Measurements from ENCODE around the gene MRPL50.

MRPL50 gene

GRCh38 chr9:101398068-101398929 lies at the start of gene MRPL50, which contains the start of gene ZNF189:
Gene MRPL50, minus strand, starts transcription at chr9:101398618. Its CDS starts 26 bp downstream, at chr9:101398592.
Gene ZNF189, plus strand, starts transcription at chr9:101398851. Its CDS starts 306 bp downstream, at chr9:101399157.
- H3K4me1 ChIP-seq (ENCODE audit: control insufficient read depth, insufficient read depth, low read length) = no peaks in the 10 kb centered on the region
- peaks cover 23% of the 10 kb centered on the region for H3K9me3 ChIP-seq (ENCODE audit: control insufficient read depth, insufficient read depth, low read depth, low read length)
- peak within 1 kb of the TSS; percentile 94 for H3K9ac ChIP-seq (ENCODE audit: low read length)
- H3K27me3 ChIP-seq (ENCODE audit: control insufficient read depth, insufficient read depth, low read length) = no peaks in the 10 kb centered on the region
- H3K27ac ChIP-seq (ENCODE audit: low read depth, low read length) = peak within 1 kb of the TSS; percentile 75
- peaks cover 67% of the 10 kb centered on the region for H3K36me3 ChIP-seq (ENCODE audit: control insufficient read depth, insufficient read depth, low read length)
- peak within 1 kb of the TSS; percentile 99 for H3K4me3 ChIP-seq (ENCODE audit: low read depth, low read length)

DNA sequence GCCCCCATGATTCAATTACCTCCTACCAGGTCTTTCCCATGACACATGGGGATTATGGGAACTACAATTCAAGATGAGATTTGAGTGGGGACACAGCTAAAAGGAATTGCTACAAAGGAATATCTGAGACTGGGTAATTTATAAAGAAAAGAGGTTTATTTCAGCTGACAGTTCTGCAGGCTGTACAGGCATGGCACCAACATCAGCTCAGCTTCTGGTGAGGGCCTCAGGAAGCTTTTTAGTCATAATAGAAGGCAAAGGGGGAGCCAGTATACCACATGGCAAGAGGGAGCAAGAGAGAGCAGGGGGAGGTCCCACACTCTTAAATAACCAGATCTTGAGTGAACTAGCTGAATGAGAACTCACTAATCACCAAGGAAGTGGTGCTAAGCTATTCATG lies 48.3 kb upstream of the MRPL50 start:
- Histone ChIP-seq H3K9me3 (ENCODE audit: control insufficient read depth, insufficient read depth, low read depth, low read length) (peaks cover 5% of the 10 kb centered on the region; the same call in 1 of the 2 replicates), H3K27me3 (ENCODE audit: control insufficient read depth, insufficient read depth, low read length) (no peaks in the 10 kb centered on the region), H3K9ac (ENCODE audit: low read length) (no peak overlapping the region), H3K36me3 (ENCODE audit: control insufficient read depth, insufficient read depth, low read length) (no peaks in the 10 kb centered on the region), H3K4me1 (ENCODE audit: control insufficient read depth, insufficient read depth, low read length) (no peaks in the 10 kb centered on the region; the same call in 1 of the 2 replicates), H3K4me3 (ENCODE audit: low read depth, low read length) (no peak overlapping the region), H3K27ac (ENCODE audit: low read depth, low read length) (no peak overlapping the region)

GRCh38 chr9:101445353-101446029 lies 47.1 kb upstream of the MRPL50 start:
- H3K9me3 ChIP-seq (ENCODE audit: control insufficient read depth, insufficient read depth, low read depth, low read length) = no peaks in the 10 kb centered on the region
- no peak overlapping the region for H3K9ac ChIP-seq (ENCODE audit: low read length)
- no peaks in the 10 kb centered on the region for H3K36me3 ChIP-seq (ENCODE audit: control insufficient read depth, insufficient read depth, low read length)
- H3K4me3 ChIP-seq (ENCODE audit: low read depth, low read length) = no peak overlapping the region
- no peaks in the 10 kb centered on the region for H3K27me3 ChIP-seq (ENCODE audit: control insufficient read depth, insufficient read depth, low read length)
- H3K4me1 ChIP-seq (ENCODE audit: control insufficient read depth, insufficient read depth, low read length) = no peaks in the 10 kb centered on the region; the same call in 1 of the 2 replicates
- H3K27ac ChIP-seq (ENCODE audit: low read depth, low read length) = no peak overlapping the region

DNA sequence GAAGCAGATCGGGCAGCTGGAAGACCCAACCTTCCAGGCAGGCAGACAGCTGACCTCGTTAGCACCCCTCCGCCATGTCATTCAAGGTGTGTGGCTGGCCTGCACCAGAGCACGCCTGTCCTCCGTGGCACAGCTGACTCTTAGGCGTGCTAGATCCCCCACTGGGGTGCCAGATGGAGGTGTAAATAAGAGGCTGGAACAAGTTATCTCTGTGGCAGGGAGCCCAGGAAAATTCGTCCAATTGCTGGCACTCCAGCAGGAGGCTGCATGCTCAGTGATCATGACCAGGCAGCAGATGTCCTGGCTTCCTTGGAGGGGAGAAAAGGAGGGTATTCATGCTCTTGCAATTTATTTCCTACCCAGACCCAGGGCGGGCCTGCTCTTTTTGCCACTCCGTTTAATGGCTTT lies 45.0 kb upstream of the MRPL50 start:
- no peaks in the 10 kb centered on the region for H3K36me3 ChIP-seq (ENCODE audit: control insufficient read depth, insufficient read depth, low read length)
- no peak overlapping the region for H3K9ac ChIP-seq (ENCODE audit: low read length)
- no peak overlapping the region for H3K4me3 ChIP-seq (ENCODE audit: low read depth, low read length)
- H3K4me1 ChIP-seq (ENCODE audit: control insufficient read depth, insufficient read depth, low read length) = no peaks in the 10 kb centered on the region; the same call in 1 of the 2 replicates
- H3K9me3 ChIP-seq (ENCODE audit: control insufficient read depth, insufficient read depth, low read depth, low read length) = no peaks in the 10 kb centered on the region
- H3K27ac ChIP-seq (ENCODE audit: low read depth, low read length) = no peak overlapping the region
- no peaks in the 10 kb centered on the region for H3K27me3 ChIP-seq (ENCODE audit: control insufficient read depth, insufficient read depth, low read length)

GRCh38 chr9:101442736-101443135 lies 44.3 kb upstream of the MRPL50 start:
- Histone ChIP-seq H3K9ac (ENCODE audit: low read length) (no peak overlapping the region), H3K27me3 (ENCODE audit: control insufficient read depth, insufficient read depth, low read length) (no peaks in the 10 kb centered on the region), H3K36me3 (ENCODE audit: control insufficient read depth, insufficient read depth, low read length) (no peaks in the 10 kb centered on the region), H3K27ac (ENCODE audit: low read depth, low read length) (no peak overlapping the region), H3K4me1 (ENCODE audit: control insufficient read depth, insufficient read depth, low read length) (no peaks in the 10 kb centered on the region; the same call in 1 of the 2 replicates), H3K9me3 (ENCODE audit: control insufficient read depth, insufficient read depth, low read depth, low read length) (no peaks in the 10 kb centered on the region), H3K4me3 (ENCODE audit: low read depth, low read length) (no peak overlapping the region)

GRCh38 chr9:101442318-101442717 lies 43.9 kb upstream of the MRPL50 start:
- Histone ChIP-seq H3K36me3 (ENCODE audit: control insufficient read depth, insufficient read depth, low read length) (no peaks in the 10 kb centered on the region), H3K27ac (ENCODE audit: low read depth, low read length) (no peak overlapping the region), H3K4me1 (ENCODE audit: control insufficient read depth, insufficient read depth, low read length) (no peaks in the 10 kb centered on the region; the same call in 1 of the 2 replicates), H3K27me3 (ENCODE audit: control insufficient read depth, insufficient read depth, low read length) (no peaks in the 10 kb centered on the region), H3K9ac (ENCODE audit: low read length) (no peak overlapping the region), H3K4me3 (ENCODE audit: low read depth, low read length) (no peak overlapping the region), H3K9me3 (ENCODE audit: control insufficient read depth, insufficient read depth, low read depth, low read length) (no peaks in the 10 kb centered on the region)

- Histone ChIP-seq H3K36me3 (ENCODE audit: control insufficient read depth, insufficient read depth, low read length) (no peaks in the 10 kb centered on the region), H3K9ac (ENCODE audit: low read length) (no peak overlapping the region), H3K4me3 (ENCODE audit: low read depth, low read length) (no peak overlapping the region), H3K4me1 (ENCODE audit: control insufficient read depth, insufficient read depth, low read length) (no peaks in the 10 kb centered on the region; the same call in 1 of the 2 replicates), H3K27ac (ENCODE audit: low read depth, low read length) (no peak overlapping the region), H3K27me3 (ENCODE audit: control insufficient read depth, insufficient read depth, low read length) (no peaks in the 10 kb centered on the region), H3K9me3 (ENCODE audit: control insufficient read depth, insufficient read depth, low read depth, low read length) (no peaks in the 10 kb centered on the region)
Measured at GRCh38 chr9:101440714-101441230, 42.4 kb upstream of the MRPL50 start.

- Histone ChIP-seq H3K27ac (ENCODE audit: low read depth, low read length) (no peak overlapping the region), H3K27me3 (ENCODE audit: control insufficient read depth, insufficient read depth, low read length) (no peaks in the 10 kb centered on the region), H3K9ac (ENCODE audit: low read length) (no peak overlapping the region), H3K4me1 (ENCODE audit: control insufficient read depth, insufficient read depth, low read length) (no peaks in the 10 kb centered on the region; the same call in 1 of the 2 replicates), H3K36me3 (ENCODE audit: control insufficient read depth, insufficient read depth, low read length) (no peaks in the 10 kb centered on the region), H3K9me3 (ENCODE audit: control insufficient read depth, insufficient read depth, low read depth, low read length) (no peaks in the 10 kb centered on the region), H3K4me3 (ENCODE audit: low read depth, low read length) (no peak overlapping the region)
Measured at GRCh38 chr9:101438523-101438922, 40.1 kb upstream of the MRPL50 start.

- H3K4me3 ChIP-seq (ENCODE audit: low read depth, low read length) = no peak overlapping the region
- no peaks in the 10 kb centered on the region for H3K9me3 ChIP-seq (ENCODE audit: control insufficient read depth, insufficient read depth, low read depth, low read length)
- H3K36me3 ChIP-seq (ENCODE audit: control insufficient read depth, insufficient read depth, low read length) = no peaks in the 10 kb centered on the region
- H3K27ac ChIP-seq (ENCODE audit: low read depth, low read length) = no peak overlapping the region
- H3K9ac ChIP-seq (ENCODE audit: low read length) = no peak overlapping the region
- H3K27me3 ChIP-seq (ENCODE audit: control insufficient read depth, insufficient read depth, low read length) = no peaks in the 10 kb centered on the region
- H3K4me1 ChIP-seq (ENCODE audit: control insufficient read depth, insufficient read depth, low read length) = no peaks in the 10 kb centered on the region; the same call in 1 of the 2 replicates
Measured at GRCh38 chr9:101437806-101438232, 39.4 kb upstream of the MRPL50 start.

DNA sequence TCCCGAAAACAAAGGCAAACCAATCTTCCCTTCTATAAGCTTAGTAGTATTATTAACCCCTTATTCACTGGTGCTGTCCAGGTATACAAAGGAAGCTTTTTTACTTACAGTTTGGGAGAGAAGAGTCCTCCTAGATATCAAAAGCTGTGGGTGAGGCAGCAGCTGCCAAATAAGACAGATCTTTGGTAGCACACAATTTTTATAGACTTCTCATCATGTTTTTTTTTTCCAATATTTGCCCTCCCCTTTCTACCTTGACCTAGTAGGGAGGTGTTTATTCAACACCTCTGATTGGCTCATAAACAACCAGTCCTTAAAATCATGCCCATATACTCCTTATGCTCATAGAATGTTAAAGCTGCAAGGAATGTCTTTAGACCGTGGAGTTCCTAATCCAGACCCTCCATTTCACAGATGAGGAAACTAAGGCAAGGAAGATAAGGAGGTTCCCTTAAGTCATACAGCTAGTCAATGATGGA lies 37.2 kb upstream of the MRPL50 start, which contains the start of gene ALDOB:
Gene ALDOB (minus strand): TSS at position 174 of the 479 bp plus-strand sequence. CDS start 4,887 bp downstream, outside the sequence.
- Histone ChIP-seq H3K36me3 (ENCODE audit: control insufficient read depth, insufficient read depth, low read length) (no peaks in the 10 kb centered on the region), H3K9ac (ENCODE audit: low read length) (no peak within 1 kb of the TSS), H3K9me3 (ENCODE audit: control insufficient read depth, insufficient read depth, low read depth, low read length) (no peaks in the 10 kb centered on the region), H3K4me1 (ENCODE audit: control insufficient read depth, insufficient read depth, low read length) (no peaks in the 10 kb centered on the region), H3K27ac (ENCODE audit: low read depth, low read length) (no peak within 1 kb of the TSS), H3K4me3 (ENCODE audit: low read depth, low read length) (no peak within 1 kb of the TSS), H3K27me3 (ENCODE audit: control insufficient read depth, insufficient read depth, low read length) (no peaks in the 10 kb centered on the region)

All from HUES6 (cell line).